HepG2 (cell line): ENCODE results near the gene PDGFRB. TPM values are rescaled to one million over a fixed set of nuclear protein-coding genes. Genes with fewer than 3 reads are reported as not detected.
A peak's percentile ranks its signal among the peaks of the same experiment; 100 is the strongest.

Experiments used
- ATAC-seq: fragments of 200-7000 bp; cut with Tn5 transposase; 3 replicates; pipeline ENCODE4 v1.9.1; 2020; ENCODE audit warnings: mild to moderate bottlenecking, moderate library complexity
- BruUV-seq: library from RNA; stranded (reverse); fragments of 400-500 nt; replicated peaks from 2 replicates; lab custom pipeline; 2021; lab: Mats Ljungman, UMichigan
- CTCF ChIA-PET: fragments of 300-600 bp; formaldehyde crosslinking; extraction: SDS; loops from one replicate; lab custom pipeline; 2021; ENCODE audit warnings: low total read pairs, inconsistent platforms, low intra/inter-chr PET ratio; lab: Yijun Ruan, JAX
- POLR2A ChIA-PET: fragments of 350-600 bp; sonication (Branson Sonifier 250); formaldehyde crosslinking; loops from one replicate; lab custom pipeline; 2020; ENCODE audit warnings: antibody characterized with exemption, inconsistent platforms; lab: Yijun Ruan, JAX
- DNase-seq: peaks from one replicate; pipeline ENCODE4 v3.0.0-alpha.2; 2015; ENCODE audit warnings: low spot score
- FAIRE-seq: peaks from 3 replicates; lab custom pipeline; 2011; peaks lifted over from hg19 to GRCh38; lab: Jason Lieb, UNC
- H2AFZ ChIP-seq: one replicate; pipeline ENCODE4 v1.6.1; 2011; ENCODE audit warnings: low read length, inconsistent platforms
- H3K27ac ChIP-seq: fragments of 300-600 bp; 3 replicates; pipeline ENCODE4 v1.8.0; 2011; ENCODE audit warnings: mixed run types, mild to moderate bottlenecking, mixed read lengths, low read length, inconsistent platforms; ENCODE audit not compliant: insufficient read depth; ENCODE audit errors: extremely low read length
- H3K27me3 ChIP-seq, 2 experiments: fragments of 200-600 bp in 1 of 2; 2 replicates in 1 of 2; 3 replicates in 1 of 2; pipeline versions ENCODE4 v1.6.0 to v1.8.0; 2011; ENCODE audit warnings: low read length in 2 of 2, mild to moderate bottlenecking in 2 of 2, moderate library complexity in 2 of 2, inconsistent platforms in 1 of 2; ENCODE audit not compliant: insufficient read depth in 2 of 2, control insufficient read depth in 1 of 2
- H3K36me3 ChIP-seq, 2 experiments: fragments of 200-600 bp in 1 of 2; replicated peaks in 1 of 2; 2 replicates in 1 of 2; 3 replicates in 1 of 2; pipeline versions ENCODE4 v1.5.1 to v1.8.0; 2011; ENCODE audit warnings: low read length in 2 of 2, inconsistent platforms in 1 of 2; ENCODE audit not compliant: insufficient read depth in 2 of 2, control insufficient read depth in 1 of 2
- H3K4me1 ChIP-seq: 2 replicates; pipeline ENCODE4 v1.5.1; 2012; ENCODE audit warnings: low read length, inconsistent platforms; ENCODE audit not compliant: insufficient read depth
- H3K4me2 ChIP-seq: 2 replicates; pipeline ENCODE4 v1.6.0; 2011; ENCODE audit warnings: low read depth, low read length, inconsistent platforms
- H3K4me3 ChIP-seq, 3 experiments: fragments of 200-600 bp in 1 of 3; sonication (generic), shearing (Covaris generic) in 1 of 3; replicated peaks in 1 of 3; 2 replicates each; pipeline ENCODE4 v1.5.1; 2011 to 2016; ENCODE audit warnings: low read length in 3 of 3, inconsistent platforms in 2 of 3, low read depth in 2 of 3, mild to moderate bottlenecking in 2 of 3, control low read depth in 1 of 3, mixed read lengths in 1 of 3; ENCODE audit not compliant: insufficient read depth in 1 of 3
- H3K79me2 ChIP-seq: one replicate; pipeline ENCODE4 v1.6.1; 2011; ENCODE audit warnings: low read length, inconsistent platforms; ENCODE audit not compliant: insufficient read depth
- H3K9ac ChIP-seq: 2 replicates; pipeline ENCODE4 v1.6.0; 2011; ENCODE audit warnings: mild to moderate bottlenecking, low read depth, low read length, inconsistent platforms; ENCODE audit not compliant: insufficient read depth
- H3K9me3 ChIP-seq: 2 replicates; pipeline ENCODE4 v1.5.1; 2012; ENCODE audit warnings: mild to moderate bottlenecking, low read length
- H4K20me1 ChIP-seq: 2 replicates; pipeline ENCODE4 v1.6.0; 2011; ENCODE audit warnings: inconsistent platforms, mild to moderate bottlenecking, low read length, moderate library complexity; ENCODE audit not compliant: insufficient read depth
- CTCF ChIP-seq: sonication (generic); formaldehyde crosslinking; IDR thresholded peaks from 2 replicates; pipeline ENCODE4 v1.5.0; 2020; ENCODE audit warnings: mild to moderate bottlenecking, missing genetic modification reagents, moderate library complexity
- JUN ChIP-seq: sonication (generic); formaldehyde crosslinking; IDR thresholded peaks from 2 replicates; pipeline ENCODE4 v1.4.0; 2020; ENCODE audit warnings: mild to moderate bottlenecking, missing genetic modification reagents
- MLX ChIP-seq: IDR thresholded peaks from 2 replicates; pipeline ENCODE4 v1.6.1; 2016
- SALL2 ChIP-seq: sonication (generic); formaldehyde crosslinking; IDR thresholded peaks from 2 replicates; pipeline ENCODE4 v1.8.1; 2023; ENCODE audit warnings: mild to moderate bottlenecking, missing genetic modification reagents, inconsistent platforms
- SMAD1 ChIP-seq: sonication (generic); formaldehyde crosslinking; IDR thresholded peaks from 2 replicates; pipeline ENCODE4 v1.4.0; 2020; ENCODE audit warnings: missing genetic modification reagents, low read depth, mild to moderate bottlenecking, borderline replicate concordance
- SP140L ChIP-seq: sonication (generic); formaldehyde crosslinking; IDR thresholded peaks from 2 replicates; pipeline ENCODE4 v1.4.0; 2020; ENCODE audit warnings: missing genetic modification reagents, borderline replicate concordance
- STAT6 ChIP-seq: sonication (generic); formaldehyde crosslinking; IDR thresholded peaks from 2 replicates; pipeline ENCODE4 v1.4.0; 2020; ENCODE audit warnings: missing genetic modification reagents, mild to moderate bottlenecking, borderline replicate concordance
- TAF1 ChIP-seq: sonication (generic); formaldehyde crosslinking; IDR thresholded peaks from 2 replicates; pipeline ENCODE4 v1.4.0; 2020; ENCODE audit warnings: missing genetic modification reagents
- USF2 ChIP-seq, 2 experiments: sonication (generic) in 1 of 2; formaldehyde crosslinking in 1 of 2; IDR thresholded peaks; 2 replicates each; pipeline versions ENCODE4 v1.5.1 to v1.6.1; 2011 to 2020; ENCODE audit warnings: borderline replicate concordance in 1 of 2, low read depth in 1 of 2, low read length in 1 of 2, mild to moderate bottlenecking in 1 of 2, missing genetic modification reagents in 1 of 2, moderate library complexity in 1 of 2
- ZFP90 ChIP-seq: sonication (generic); formaldehyde crosslinking; IDR thresholded peaks from 2 replicates; pipeline ENCODE4 v1.8.0; 2022; ENCODE audit warnings: missing genetic modification reagents, mild to moderate bottlenecking, inconsistent platforms, borderline replicate concordance
- ZNF563 ChIP-seq: sonication (generic); formaldehyde crosslinking; IDR thresholded peaks from 2 replicates; pipeline ENCODE4 v1.8.0; 2022; ENCODE audit warnings: mild to moderate bottlenecking, moderate library complexity, missing genetic modification reagents
- WGBS: methylation state at CpG from one replicate; pipeline ENCODE4 v1.1.6; 2017; ENCODE audit warnings: low lambda C conversion rate; 5-methylcytosine and 5-hydroxymethylcytosine counted together
- in situ Hi-C: cut with HindIII; loops from 2 replicates; pipeline ENCODE4 v1.10.0; 2017; ENCODE audit warnings: low pct_unique_long_range_greater_than_20kb; ENCODE audit not compliant: extremely low pct_ligation_motif_present
- intact Hi-C: fragments of 100-400 bp; cut with micrococcal nuclease; formaldehyde crosslinking; loops from one replicate; pipeline ENCODE4 v1.10.0; 2022; ENCODE audit not compliant: unreplicated experiment
- polyA plus RNA-seq, 8 experiments: library from polyadenylated mRNA; depleted of rRNA in 3 of 8; stranded (reverse) in 7 of 8; unstranded in 1 of 8; fragments of >200 nt; fragmentation: Illumina TruSeq in 4 of 8; extraction: Trizol in 4 of 8; gene quantifications; 2 replicates each; pipeline versions ENCODE4 v1.2.1 to v1.2.3, GENCODE V29; 2011 to 2016; ENCODE audit warnings: low read depth in 4 of 8, missing spikeins in 1 of 8, mixed read lengths in 1 of 8; ENCODE audit not compliant: insufficient read depth in 1 of 8
- total RNA-seq, 5 experiments: library from RNA; depleted of rRNA; stranded (reverse); fragments of >200 nt; fragmentation: Illumina TruSeq; extraction: Trizol; gene quantifications; 2 replicates each; pipeline ENCODE4 v1.2.3, GENCODE V29; 2016; ENCODE audit warnings: low read depth in 1 of 5

Gene PDGFRB
- total and polyA plus RNA-seq, 2 of the 13 experiments (the other 11 are each of a cell fraction or from before 2014, with no cell fraction given), result 4.0 to 21.0 TPM

- ATAC-seq (no peak), FAIRE-seq (no peak), DNase-seq (no peak)
- intact Hi-C loops (no loop called here), in situ Hi-C loops (no loop called here)
- Histone ChIP-seq H4K20me1 (no peaks in the 10 kb centered on the region), H3K4me1 (peaks cover 26% of the 10 kb centered on the region), H3K79me2 (no peaks in the 10 kb centered on the region), H3K9me3 (no peaks in the 10 kb centered on the region), H3K27ac (no peak overlapping the region), H2AFZ (no peak overlapping the region), H3K9ac (no peak overlapping the region), H3K4me3 (no peak overlapping the region), H3K4me2 (no peak overlapping the region), H3K36me3 (no peaks in the 10 kb centered on the region), H3K27me3 (peaks cover 1 to 12% of the 10 kb centered on the region in 2 experiments; a peak in 2 of 5 replicates)
- TF ChIP-seq CTCF (CRISPR knock-in tag) (peak; percentile 31), TAF1 (CRISPR knock-in tag) (no peak)
- ChIA-PET POLR2A (no interaction called here), CTCF (no interaction called here)
- no TSS peak for BruUV-seq
- WGBS, result 75% methylated on average over 10 of the region's 14 CpGs
Measured at GRCh38 chr5:150167908-150168307, 12.3 kb upstream of the PDGFRB start.

- Histone ChIP-seq H3K9me3 (no peaks in the 10 kb centered on the region), H3K4me2 (no peak overlapping the region), H4K20me1 (no peaks in the 10 kb centered on the region), H3K27me3 (peaks cover 1 to 8% of the 10 kb centered on the region in 2 experiments; a peak in 2 of 5 replicates), H3K4me3 (no peak overlapping the region), H3K27ac (no peak overlapping the region), H3K4me1 (peaks cover 31% of the 10 kb centered on the region), H3K36me3 (no peaks in the 10 kb centered on the region), H3K9ac (no peak overlapping the region), H2AFZ (no peak overlapping the region), H3K79me2 (no peaks in the 10 kb centered on the region)
- CTCF ChIA-PET, result no interaction called here
- no peak for FAIRE-seq
- no peak for ATAC-seq
- DNase-seq, result no peak
- BruUV-seq, result no TSS peak
- POLR2A ChIA-PET, result no interaction called here
- 82% methylated on average over 15 of the region's 15 CpGs for WGBS
- intact Hi-C loops, result no loop called here
- in situ Hi-C loops, result no loop called here
- TF ChIP-seq JUN (CRISPR knock-in tag) (no peak), SALL2 (CRISPR knock-in tag) (no peak), ZFP90 (no peak), SP140L (CRISPR knock-in tag) (no peak), STAT6 (CRISPR knock-in tag) (no peak), USF2 (IDR thresholded peaks at IDR 0.05; ENCODE audit: low read depth, low read length) (no peak), USF2 (CRISPR knock-in tag; IDR thresholded peaks at IDR 0.05; ENCODE audit: borderline replicate concordance) (no peak), ZNF563 (CRISPR knock-in tag) (no peak), SMAD1 (no peak), MLX (no peak)
Measured at GRCh38 chr5:150167512-150167850, 11.8 kb upstream of the PDGFRB start.
